Omental fat pad (tissue), 4 donors: ENCODE results near the gene APOBEC3G. TPM values are rescaled to one million over a fixed set of nuclear protein-coding genes. Genes with fewer than 3 reads are reported as not detected.

Source experiments
- ATAC-seq: fragments of 150-250 bp; one replicate; pipeline ENCODE4 v1.9.1; 2016; ENCODE audit warnings: mild to moderate bottlenecking, moderate library complexity; ENCODE audit not compliant: low FRiP score
- DNase-seq: peaks from one replicate; pipeline ENCODE4 v3.0.0-alpha.2; 2019; ENCODE audit warnings: low spot score
- total RNA-seq, 4 donors: library from RNA; depleted of rRNA; stranded (reverse); fragments of >200 nt; gene quantifications; one replicate each; pipeline ENCODE4 v1.1.0, GENCODE V29; 2016
- TF ChIP-seq, protein P1 (sequence below), 3 donors: fragments of 450-650 bp; IDR thresholded peaks; one replicate each; pipeline ENCODE4 v1.5.1; 2016 to 2017; ENCODE audit warnings: antibody characterized with exemption in 3 of 3, mild to moderate bottlenecking in 3 of 3, moderate library complexity in 2 of 3

The APOBEC3G gene
- total RNA-seq, 4 donors from 2014 or later = 5.5 to 20.3 (median 6.7) TPM

DNA sequence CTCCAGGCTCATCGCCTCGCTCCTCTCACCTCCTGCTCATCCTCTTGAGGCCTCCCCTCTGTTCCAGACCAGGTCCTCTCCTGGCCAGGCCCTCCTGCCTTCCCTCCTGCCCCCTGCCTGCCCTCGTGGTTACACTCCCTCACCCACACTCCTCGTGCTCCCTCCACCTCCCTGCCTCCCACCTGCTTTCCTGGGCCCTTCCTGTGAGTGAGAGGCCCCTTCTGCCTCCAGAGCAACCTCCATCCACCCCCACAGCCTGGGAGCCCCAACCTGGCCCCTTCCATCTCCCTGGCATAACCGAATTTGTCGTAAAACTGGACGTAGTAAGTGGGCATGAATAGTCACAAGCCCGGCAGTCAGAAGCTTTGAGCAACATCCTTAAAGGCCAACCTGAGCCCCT, 4.5 kb downstream of the APOBEC3G start:
- TF ChIP-seq, protein P1, sequence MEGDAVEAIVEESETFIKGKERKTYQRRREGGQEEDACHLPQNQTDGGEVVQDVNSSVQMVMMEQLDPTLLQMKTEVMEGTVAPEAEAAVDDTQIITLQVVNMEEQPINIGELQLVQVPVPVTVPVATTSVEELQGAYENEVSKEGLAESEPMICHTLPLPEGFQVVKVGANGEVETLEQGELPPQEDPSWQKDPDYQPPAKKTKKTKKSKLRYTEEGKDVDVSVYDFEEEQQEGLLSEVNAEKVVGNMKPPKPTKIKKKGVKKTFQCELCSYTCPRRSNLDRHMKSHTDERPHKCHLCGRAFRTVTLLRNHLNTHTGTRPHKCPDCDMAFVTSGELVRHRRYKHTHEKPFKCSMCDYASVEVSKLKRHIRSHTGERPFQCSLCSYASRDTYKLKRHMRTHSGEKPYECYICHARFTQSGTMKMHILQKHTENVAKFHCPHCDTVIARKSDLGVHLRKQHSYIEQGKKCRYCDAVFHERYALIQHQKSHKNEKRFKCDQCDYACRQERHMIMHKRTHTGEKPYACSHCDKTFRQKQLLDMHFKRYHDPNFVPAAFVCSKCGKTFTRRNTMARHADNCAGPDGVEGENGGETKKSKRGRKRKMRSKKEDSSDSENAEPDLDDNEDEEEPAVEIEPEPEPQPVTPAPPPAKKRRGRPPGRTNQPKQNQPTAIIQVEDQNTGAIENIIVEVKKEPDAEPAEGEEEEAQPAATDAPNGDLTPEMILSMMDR (IDR thresholded peaks at IDR 0.05) = no peak
- no peak for DNase-seq

DNA sequence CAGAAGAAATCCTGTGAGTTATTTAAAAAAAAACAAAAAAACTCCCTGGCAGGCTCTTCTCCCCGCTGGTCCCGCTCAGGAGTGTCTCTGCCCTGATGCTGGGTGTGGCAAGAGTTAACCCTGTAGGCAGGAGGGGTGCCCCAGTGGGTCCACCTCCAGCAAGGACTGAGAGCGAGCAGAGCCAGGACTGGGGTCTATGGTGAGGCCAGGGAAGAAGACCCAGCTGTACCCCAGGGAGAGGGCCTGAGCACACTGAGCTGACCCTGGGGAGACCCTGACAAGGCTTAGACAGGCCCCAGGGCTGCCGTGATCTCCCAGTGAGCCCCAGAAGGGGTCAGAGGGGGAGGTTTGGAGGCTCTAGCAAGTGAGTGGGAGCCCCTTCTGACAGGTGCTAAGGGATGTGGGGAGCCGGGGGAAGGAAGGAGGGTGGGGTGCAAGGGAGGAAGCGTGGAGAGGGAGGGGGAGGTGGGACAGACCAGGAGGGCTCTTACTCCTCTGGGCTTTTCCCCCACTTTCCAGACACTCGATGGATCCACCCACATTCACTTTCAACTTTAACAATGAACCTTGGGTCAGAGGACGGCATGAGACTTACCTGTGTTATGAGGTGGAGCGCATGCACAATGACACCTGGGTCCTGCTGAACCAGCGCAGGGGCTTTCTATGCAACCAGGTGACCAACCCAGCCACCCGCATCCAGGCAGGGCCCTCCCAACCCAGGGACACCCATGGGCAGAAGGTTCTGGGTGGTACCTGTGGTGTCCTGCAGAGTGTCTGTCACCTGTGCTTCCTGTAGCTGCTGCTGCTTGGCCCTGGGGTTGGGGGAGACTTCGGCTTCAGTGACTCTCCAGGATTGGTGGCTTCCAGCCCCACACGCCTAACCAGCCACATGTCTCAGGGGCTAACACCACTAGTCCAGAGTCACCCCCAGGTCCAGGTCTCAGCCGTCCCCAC, 6.4 kb downstream of the APOBEC3G start:
- ATAC-seq (no peak), DNase-seq (no peak)
- TF ChIP-seq, protein P1 (IDR thresholded peaks at IDR 0.05) = no peak

More for the DNA sequence above, 4.5 kb downstream of the APOBEC3G start:
- no peak for ATAC-seq

DNA sequence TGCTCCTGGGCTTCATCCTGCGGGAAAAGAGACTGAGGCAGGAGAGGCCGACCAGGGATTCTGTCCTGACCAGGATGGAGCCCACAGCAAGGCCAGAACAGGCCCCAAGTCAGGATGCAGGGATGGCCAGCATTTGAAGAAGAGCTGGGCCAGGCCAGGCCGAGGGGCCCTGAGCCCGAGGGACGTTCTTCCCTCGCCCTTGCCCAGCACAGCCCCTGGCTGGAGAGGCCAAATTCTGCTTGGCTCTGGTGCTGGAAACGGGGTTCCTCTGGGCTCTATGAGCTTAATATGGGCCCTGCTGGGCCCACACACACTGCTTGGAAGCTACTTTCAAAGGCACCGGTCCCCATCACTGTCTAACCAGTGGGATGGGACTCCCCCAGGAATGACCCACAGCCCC, 7.6 kb downstream of the APOBEC3G start:
- ATAC-seq = no peak
- TF ChIP-seq, protein P1 (IDR thresholded peaks at IDR 0.05) = no peak

DNA sequence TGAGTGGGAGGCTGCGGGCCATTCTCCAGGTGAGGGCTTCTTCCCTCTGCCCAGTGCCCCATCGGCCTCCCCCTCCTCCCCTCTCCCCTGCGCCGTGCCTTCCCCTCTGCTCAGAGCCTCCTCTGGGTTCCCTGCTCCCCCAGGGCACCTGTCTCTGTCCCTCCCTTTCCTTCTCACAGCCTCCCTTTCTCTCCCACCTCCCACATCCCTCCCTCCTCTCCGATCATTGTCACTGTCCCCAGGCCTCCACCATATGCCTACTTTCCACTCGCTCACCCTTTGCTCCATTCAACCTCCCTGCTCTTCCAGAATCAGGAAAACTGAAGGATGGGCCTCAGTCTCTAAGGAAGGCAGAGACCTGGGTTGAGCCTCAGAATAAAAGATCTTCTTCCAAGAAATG, 10.0 kb downstream of the APOBEC3G start:
- DNase-seq = no peak
- no peak for ATAC-seq
- TF ChIP-seq, protein P1 (IDR thresholded peaks at IDR 0.05) = no peak

More for the DNA sequence above, 7.6 kb downstream of the APOBEC3G start:
- no peak for DNase-seq

DNA sequence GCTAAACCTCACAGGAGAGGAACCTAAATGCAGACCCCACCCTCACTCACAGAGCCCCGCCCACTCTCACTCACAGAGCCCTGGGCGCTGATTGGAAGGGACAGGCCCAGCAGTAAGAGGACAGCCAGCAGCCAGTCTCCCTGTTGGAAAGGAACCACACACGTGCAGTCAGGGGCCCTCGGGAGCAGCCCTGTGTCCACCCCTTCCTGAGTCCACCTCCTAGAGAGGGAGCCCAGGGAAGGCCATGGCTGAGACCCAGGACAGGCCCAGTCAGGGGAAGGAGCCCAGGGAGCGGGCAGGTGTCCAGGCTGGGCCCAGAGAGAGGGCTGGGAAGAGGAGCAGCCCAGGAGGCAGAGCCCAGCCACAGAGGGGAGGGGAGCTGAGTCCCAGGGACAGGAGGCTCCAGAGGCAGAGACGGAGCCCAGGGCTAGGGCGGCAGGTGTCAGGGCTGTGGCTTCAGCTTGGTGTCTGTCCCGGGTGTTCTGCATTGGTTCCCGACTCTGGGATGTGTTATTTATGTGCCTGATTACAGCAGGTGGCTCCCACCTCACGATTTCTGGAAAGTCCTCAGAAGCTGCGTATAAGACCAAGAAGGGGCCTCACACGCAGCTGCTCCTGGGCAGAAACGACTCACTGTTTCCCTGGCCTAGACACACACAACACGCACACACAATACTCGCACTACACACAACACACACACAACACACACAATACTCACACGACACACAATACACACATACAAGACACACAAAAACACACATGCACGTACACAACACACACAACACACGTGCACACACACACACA, 11.0 kb downstream of the APOBEC3G start:
- TF ChIP-seq, protein P1 (IDR thresholded peaks at IDR 0.05) = no peak
- ATAC-seq = no peak
- no peak for DNase-seq

DNA sequence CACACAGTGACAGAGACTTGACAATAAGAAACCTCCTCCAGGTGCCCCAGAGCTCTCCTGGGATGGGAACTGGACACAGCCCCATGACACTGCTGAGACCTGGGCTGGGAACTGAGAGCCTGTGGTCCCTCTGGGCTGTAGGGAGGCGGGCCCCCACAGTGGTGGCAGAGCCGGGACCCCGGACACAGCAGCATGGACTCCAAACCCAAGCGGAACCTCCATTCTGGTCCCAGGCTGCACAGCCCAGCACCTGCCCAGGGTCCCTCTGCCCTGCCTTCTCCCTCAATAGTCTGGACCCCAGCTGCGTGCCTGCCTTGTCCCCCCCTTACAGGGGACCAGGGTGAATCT, 11.6 kb downstream of the APOBEC3G start:
- TF ChIP-seq, protein P1 (IDR thresholded peaks at IDR 0.05) = no peak
- no peak for ATAC-seq
- DNase-seq = no peak
